Activated naive CD8-positive, alpha-beta T cell treated with anti-CD3 and anti-CD28 coated beads for 36 hours (primary cell): ENCODE measurements around the gene NR5A1. TPM values are rescaled to one million over a fixed set of nuclear protein-coding genes. Genes with fewer than 3 reads are reported as not detected.

Experiments
- DNase-seq: peaks from one replicate; pipeline ENCODE4 v3.0.0; 2021
- H3K27ac Mint-ChIP-seq: one replicate; pipeline ENCODE4 v1.8.0; 2022; ENCODE audit warnings: mild to moderate bottlenecking, moderate library complexity, mixed read lengths
- H3K27me3 Mint-ChIP-seq: one replicate; pipeline ENCODE4 v1.8.0; 2022; ENCODE audit warnings: mild to moderate bottlenecking, mixed read lengths
- H3K36me3 Mint-ChIP-seq: one replicate; pipeline ENCODE4 v1.8.0; 2021; ENCODE audit warnings: mild to moderate bottlenecking, mixed read lengths
- H3K4me1 Mint-ChIP-seq: one replicate; pipeline ENCODE4 v1.8.0; 2021; ENCODE audit warnings: mixed read lengths
- H3K4me3 Mint-ChIP-seq: one replicate; pipeline ENCODE4 v1.8.0; 2022; ENCODE audit warnings: mild to moderate bottlenecking, moderate library complexity, mixed read lengths
- H3K9me3 Mint-ChIP-seq: one replicate; pipeline ENCODE4 v1.8.0; 2022; ENCODE audit warnings: mixed read lengths
- total RNA-seq, 2 experiments: library from RNA; stranded (reverse); gene quantifications; one replicate each; pipeline ENCODE4 v1.2.3, GENCODE V29; 2021

The NR5A1 gene
- total RNA-seq, 2 experiments from 2014 or later, result not detected

GRCh38 chr9:124485201-124485600, 22.0 kb downstream of the NR5A1 start:
- no peak overlapping the region for H3K4me3 Mint-ChIP-seq
- H3K27me3 Mint-ChIP-seq, result no peaks in the 10 kb centered on the region
- DNase-seq, result no peak
- H3K9me3 Mint-ChIP-seq, result no peaks in the 10 kb centered on the region
- H3K4me1 Mint-ChIP-seq, result no peaks in the 10 kb centered on the region
- no peaks in the 10 kb centered on the region for H3K36me3 Mint-ChIP-seq
- no peak overlapping the region for H3K27ac Mint-ChIP-seq

- Mint-ChIP-seq H3K36me3 (no peaks in the 10 kb centered on the region), H3K27ac (no peak overlapping the region), H3K4me1 (no peaks in the 10 kb centered on the region), H3K9me3 (no peaks in the 10 kb centered on the region), H3K27me3 (peaks cover 6% of the 10 kb centered on the region), H3K4me3 (no peak overlapping the region)
- no peak for DNase-seq
These were observed 23.7 kb downstream of the NR5A1 start for GRCh38 chr9:124483481-124483880.

- Mint-ChIP-seq H3K27me3 (peaks cover 11% of the 10 kb centered on the region), H3K4me3 (no peak overlapping the region), H3K4me1 (no peaks in the 10 kb centered on the region), H3K9me3 (no peaks in the 10 kb centered on the region), H3K27ac (no peak overlapping the region), H3K36me3 (no peaks in the 10 kb centered on the region)
- DNase-seq, result no peak
These were observed 24.7 kb downstream of the NR5A1 start for GRCh38 chr9:124482431-124483031.

GRCh38 chr9:124481115-124481514, 26.1 kb downstream of the NR5A1 start:
- H3K36me3 Mint-ChIP-seq, result no peaks in the 10 kb centered on the region
- H3K27ac Mint-ChIP-seq, result no peak overlapping the region
- H3K4me1 Mint-ChIP-seq, result no peaks in the 10 kb centered on the region
- H3K27me3 Mint-ChIP-seq, result peaks cover 19% of the 10 kb centered on the region
- no peak overlapping the region for H3K4me3 Mint-ChIP-seq
- H3K9me3 Mint-ChIP-seq, result no peaks in the 10 kb centered on the region
- DNase-seq, result no peak

- Mint-ChIP-seq H3K4me3 (no peak overlapping the region), H3K27me3 (peaks cover 19% of the 10 kb centered on the region), H3K9me3 (no peaks in the 10 kb centered on the region), H3K4me1 (no peaks in the 10 kb centered on the region), H3K36me3 (no peaks in the 10 kb centered on the region), H3K27ac (no peak overlapping the region)
- no peak for DNase-seq
These were observed 26.6 kb downstream of the NR5A1 start for GRCh38 chr9:124480621-124480981.

DNA sequence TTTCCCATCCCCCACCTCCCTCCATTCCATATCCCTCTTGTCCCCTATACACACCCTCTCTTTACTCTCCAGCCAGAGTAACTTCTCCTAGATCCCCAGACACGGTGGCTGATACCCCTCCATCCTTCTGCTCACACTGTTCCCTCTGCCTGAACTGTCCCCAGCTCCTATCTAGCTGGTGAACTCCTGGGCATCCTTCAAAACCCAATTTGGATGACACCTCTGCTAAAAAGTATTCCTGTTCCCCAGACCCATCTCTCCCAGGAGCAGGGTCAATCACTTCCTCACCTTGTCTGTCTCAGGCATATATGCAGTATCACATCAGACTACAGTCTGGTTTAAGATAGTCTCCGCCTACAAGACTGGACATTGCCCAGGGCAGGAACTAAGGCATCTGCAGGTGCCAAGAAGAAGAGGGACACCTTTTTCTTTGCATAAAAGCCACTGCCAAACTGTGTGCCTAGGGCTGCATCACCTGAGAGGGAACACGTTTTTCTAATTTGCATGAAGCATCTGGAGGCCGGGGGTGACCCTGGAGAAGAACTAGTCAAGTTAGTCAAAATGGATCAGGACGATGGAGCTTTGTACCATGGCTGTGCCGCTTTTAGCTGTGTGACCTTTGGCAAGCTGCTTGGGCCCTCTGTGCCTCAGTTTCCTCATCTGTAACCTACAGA, 27.1 kb downstream of the NR5A1 start:
- H3K4me1 Mint-ChIP-seq, result no peaks in the 10 kb centered on the region
- no peak for DNase-seq
- H3K4me3 Mint-ChIP-seq, result no peak overlapping the region
- H3K9me3 Mint-ChIP-seq, result no peaks in the 10 kb centered on the region
- peaks cover 19% of the 10 kb centered on the region for H3K27me3 Mint-ChIP-seq
- no peak overlapping the region for H3K27ac Mint-ChIP-seq
- no peaks in the 10 kb centered on the region for H3K36me3 Mint-ChIP-seq

GRCh38 chr9:124479371-124479770, 27.8 kb downstream of the NR5A1 start:
- H3K27me3 Mint-ChIP-seq, result peaks cover 19% of the 10 kb centered on the region
- DNase-seq, result no peak
- H3K27ac Mint-ChIP-seq, result no peak overlapping the region
- H3K4me3 Mint-ChIP-seq, result no peak overlapping the region
- H3K4me1 Mint-ChIP-seq, result no peaks in the 10 kb centered on the region
- no peaks in the 10 kb centered on the region for H3K36me3 Mint-ChIP-seq
- no peaks in the 10 kb centered on the region for H3K9me3 Mint-ChIP-seq

- no peaks in the 10 kb centered on the region for H3K9me3 Mint-ChIP-seq
- H3K4me3 Mint-ChIP-seq, result no peak overlapping the region
- no peaks in the 10 kb centered on the region for H3K36me3 Mint-ChIP-seq
- DNase-seq, result no peak
- no peaks in the 10 kb centered on the region for H3K4me1 Mint-ChIP-seq
- H3K27ac Mint-ChIP-seq, result no peak overlapping the region
- H3K27me3 Mint-ChIP-seq, result peaks cover 19% of the 10 kb centered on the region
These were observed 28.8 kb downstream of the NR5A1 start for GRCh38 chr9:124478354-124478753.

DNA sequence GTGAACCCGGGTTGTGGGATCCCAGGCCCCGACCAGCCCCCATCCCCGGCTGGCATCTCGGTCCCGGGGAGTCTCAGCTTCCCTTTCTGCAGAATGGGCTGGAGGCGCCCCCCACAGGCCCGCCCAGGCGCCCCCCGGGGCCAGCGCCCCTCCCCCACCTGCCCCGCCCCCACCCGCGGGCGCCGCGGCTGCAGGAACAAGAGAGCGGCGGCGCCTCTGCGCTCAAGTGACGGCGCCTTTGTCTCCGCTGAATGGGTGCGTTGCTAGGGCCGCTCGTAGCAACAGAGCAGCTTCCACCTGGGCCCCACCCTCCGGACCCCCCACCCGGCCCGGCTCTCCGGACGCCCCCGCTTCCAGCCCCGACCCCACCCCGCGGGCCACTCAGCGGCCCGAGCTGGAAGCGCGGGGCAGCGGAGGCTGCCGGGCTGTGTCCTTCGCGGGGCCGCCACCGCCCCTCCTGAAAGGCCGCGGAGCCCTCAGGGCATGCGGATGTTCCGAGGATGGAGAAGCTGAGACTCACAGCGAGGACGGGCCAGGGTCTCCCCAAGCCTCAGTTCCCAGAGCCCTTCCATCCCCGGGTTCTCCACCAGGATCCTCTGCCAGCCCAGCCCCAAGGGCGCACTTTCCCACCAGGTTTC, 29.4 kb downstream of the NR5A1 start:
- H3K4me3 Mint-ChIP-seq, result no peak overlapping the region
- H3K9me3 Mint-ChIP-seq, result no peaks in the 10 kb centered on the region

DNA sequence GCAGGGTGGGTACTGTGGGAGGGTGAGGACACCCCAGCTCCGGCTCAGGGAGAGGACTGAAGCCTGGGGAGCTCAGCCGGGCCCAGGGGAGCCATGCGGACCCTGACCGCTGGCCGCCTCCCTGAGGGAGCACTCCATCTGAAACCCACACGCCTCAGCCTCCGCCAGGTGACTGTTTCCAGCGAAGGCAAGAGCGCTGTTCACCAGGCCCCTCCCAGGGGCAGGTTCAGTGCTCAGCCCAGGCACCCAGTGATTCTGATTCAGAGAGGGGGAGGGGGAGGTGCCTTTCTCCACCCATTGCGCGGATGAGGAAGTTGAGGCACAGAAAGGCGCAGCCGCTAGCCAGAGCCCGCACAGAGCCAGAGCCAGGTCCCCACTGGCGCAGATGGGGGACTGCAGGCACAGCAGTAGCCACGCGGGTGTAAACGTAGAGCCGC, 30.0 kb downstream of the NR5A1 start:
- no peak overlapping the region for H3K4me3 Mint-ChIP-seq

More for the DNA sequence above, 29.4 kb downstream of the NR5A1 start:
- no peak for DNase-seq
- H3K27me3 Mint-ChIP-seq, result peaks cover 19% of the 10 kb centered on the region
- no peak overlapping the region for H3K27ac Mint-ChIP-seq
- no peaks in the 10 kb centered on the region for H3K36me3 Mint-ChIP-seq
- no peaks in the 10 kb centered on the region for H3K4me1 Mint-ChIP-seq

DNA sequence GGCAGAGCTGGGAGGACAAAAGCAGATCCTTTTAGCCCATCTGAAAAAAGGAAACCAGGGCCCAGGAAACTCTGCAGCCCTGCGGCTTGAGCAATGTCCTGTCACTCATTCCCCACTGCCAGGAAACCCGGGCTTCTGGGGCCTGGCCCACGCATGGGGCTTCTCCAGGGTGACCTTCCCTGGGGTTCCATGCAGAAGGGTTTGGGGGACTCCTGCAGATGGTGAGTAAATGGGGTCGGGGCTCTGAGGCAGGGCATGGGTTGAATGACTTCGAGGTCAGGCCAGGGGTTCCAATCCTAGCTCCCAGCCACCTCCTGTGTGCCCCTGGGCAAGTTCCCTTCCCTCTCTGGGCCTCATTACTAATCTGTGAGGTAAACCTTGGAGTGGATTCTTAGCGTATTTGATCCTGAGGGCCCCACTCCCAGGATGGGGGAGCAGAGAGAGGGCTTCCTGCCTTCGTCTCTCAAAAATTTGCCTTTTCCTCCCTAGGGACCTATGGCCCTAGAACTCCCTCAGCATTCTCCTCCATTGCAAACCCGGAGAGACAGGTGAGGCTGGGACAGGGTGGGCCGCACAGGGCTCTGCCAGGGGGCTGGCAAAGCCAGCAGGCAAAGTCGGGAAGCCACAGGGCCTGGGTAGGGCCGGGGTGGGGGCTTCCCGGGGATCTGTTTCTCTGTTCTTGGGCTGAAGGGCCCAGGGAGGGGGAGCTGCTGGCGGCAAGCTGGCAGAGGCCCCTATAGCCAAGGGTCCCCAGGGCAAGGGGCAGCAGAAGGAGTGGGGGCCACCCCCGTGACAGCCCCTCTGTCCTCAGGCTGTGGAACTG, 31.1 kb downstream of the NR5A1 start:
- no peaks in the 10 kb centered on the region for H3K36me3 Mint-ChIP-seq
- DNase-seq, result no peak
- no peak overlapping the region for H3K4me3 Mint-ChIP-seq
- no peaks in the 10 kb centered on the region for H3K4me1 Mint-ChIP-seq
- H3K9me3 Mint-ChIP-seq, result no peaks in the 10 kb centered on the region
- H3K27ac Mint-ChIP-seq, result no peak overlapping the region
- peaks cover 19% of the 10 kb centered on the region for H3K27me3 Mint-ChIP-seq

More for the DNA sequence above, 30.0 kb downstream of the NR5A1 start:
- no peak overlapping the region for H3K27ac Mint-ChIP-seq
- peaks cover 19% of the 10 kb centered on the region for H3K27me3 Mint-ChIP-seq
- no peaks in the 10 kb centered on the region for H3K9me3 Mint-ChIP-seq
- no peaks in the 10 kb centered on the region for H3K4me1 Mint-ChIP-seq
- H3K36me3 Mint-ChIP-seq, result no peaks in the 10 kb centered on the region
- no peak for DNase-seq

- Mint-ChIP-seq H3K4me3 (no peak overlapping the region), H3K9me3 (no peaks in the 10 kb centered on the region), H3K36me3 (no peaks in the 10 kb centered on the region), H3K27ac (no peak overlapping the region), H3K27me3 (peaks cover 19% of the 10 kb centered on the region), H3K4me1 (no peaks in the 10 kb centered on the region)
- no peak for DNase-seq
These were observed 31.9 kb downstream of the NR5A1 start for GRCh38 chr9:124475158-124475867.

DNA sequence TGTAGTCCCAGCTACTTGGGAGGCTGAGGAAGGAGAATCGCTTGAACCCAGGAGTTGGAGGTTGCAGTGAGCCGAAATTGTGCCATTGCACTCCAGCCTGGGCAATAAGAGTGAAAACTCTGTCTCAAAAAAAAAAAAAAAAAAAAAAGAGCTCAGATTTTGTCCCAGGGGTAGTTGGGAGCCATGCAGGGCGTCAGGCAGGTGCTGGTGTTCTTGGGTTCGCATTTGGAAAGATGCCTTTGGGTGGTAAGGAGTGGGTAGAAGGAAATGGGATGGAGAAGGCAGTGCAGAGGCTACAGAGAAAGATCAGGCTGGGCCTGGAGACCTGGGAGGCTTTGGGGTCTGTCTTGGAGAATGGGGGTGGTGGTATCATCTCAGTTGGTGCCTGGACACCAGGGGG, 33.0 kb downstream of the NR5A1 start:
- Mint-ChIP-seq H3K36me3 (no peaks in the 10 kb centered on the region), H3K4me3 (no peak overlapping the region), H3K27me3 (peaks cover 19% of the 10 kb centered on the region), H3K9me3 (no peaks in the 10 kb centered on the region), H3K27ac (no peak overlapping the region), H3K4me1 (no peaks in the 10 kb centered on the region)
- no peak for DNase-seq

- no peak overlapping the region for H3K4me3 Mint-ChIP-seq
- H3K4me1 Mint-ChIP-seq, result no peaks in the 10 kb centered on the region
- H3K36me3 Mint-ChIP-seq, result no peaks in the 10 kb centered on the region
- no peaks in the 10 kb centered on the region for H3K9me3 Mint-ChIP-seq
- no peak overlapping the region for H3K27ac Mint-ChIP-seq
- peaks cover 11% of the 10 kb centered on the region for H3K27me3 Mint-ChIP-seq
- DNase-seq, result no peak
These were observed 33.9 kb downstream of the NR5A1 start for GRCh38 chr9:124473310-124473709.

DNA sequence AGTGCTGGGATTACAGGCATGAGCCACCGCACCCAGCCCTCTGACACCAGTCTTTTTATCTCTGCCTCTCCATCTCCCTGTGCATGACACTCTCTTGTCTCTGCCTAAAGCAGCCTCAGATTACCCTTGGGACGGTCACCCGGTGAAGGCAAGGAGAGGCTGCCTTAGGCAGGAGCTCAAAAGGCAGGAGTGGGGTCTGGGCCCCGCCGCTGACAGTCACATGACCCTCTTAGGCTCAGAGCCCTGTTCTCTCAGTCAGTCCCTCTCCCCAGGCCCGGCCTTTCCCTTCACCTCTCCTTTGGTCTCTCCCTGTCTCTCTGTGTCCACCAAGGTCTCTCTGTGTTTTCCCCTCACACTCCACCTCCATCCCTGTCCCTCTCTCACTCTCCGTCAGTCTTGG, 34.4 kb downstream of the NR5A1 start:
- H3K36me3 Mint-ChIP-seq, result no peaks in the 10 kb centered on the region
- no peak overlapping the region for H3K4me3 Mint-ChIP-seq
- no peaks in the 10 kb centered on the region for H3K9me3 Mint-ChIP-seq
- H3K27ac Mint-ChIP-seq, result no peak overlapping the region
- no peaks in the 10 kb centered on the region for H3K4me1 Mint-ChIP-seq
- DNase-seq, result no peak
- H3K27me3 Mint-ChIP-seq, result peaks cover 8% of the 10 kb centered on the region
